Bronchial epithelial cell (primary cell): ENCODE results near the gene CCSAP. TPM values are rescaled to one million over a fixed set of nuclear protein-coding genes. Genes with fewer than 3 reads are reported as not detected.

ENCODE experiments used
- DNase-seq: peaks from one replicate; pipeline ENCODE4 v3.0.0-alpha.2; 2010; ENCODE audit warnings: low read depth
- FAIRE-seq: peaks from 2 replicates; lab custom pipeline; 2011; peaks lifted over from hg19 to GRCh38; lab: Jason Lieb, UNC
- H3K27me3 ChIP-seq: 2 replicates; pipeline ENCODE4 v1.5.1; 2011; ENCODE audit warnings: low read length; ENCODE audit not compliant: control insufficient read depth, insufficient read depth
- H3K36me3 ChIP-seq: 2 replicates; pipeline ENCODE4 v1.5.1; 2011; ENCODE audit warnings: low read length; ENCODE audit not compliant: control insufficient read depth, insufficient read depth
- H3K4me3 ChIP-seq: 2 replicates; pipeline ENCODE4 v1.5.1; 2011; ENCODE audit warnings: mild to moderate bottlenecking, low read depth, low read length, control low read depth
- CTCF ChIP-seq: IDR thresholded peaks from 2 replicates; pipeline ENCODE4 v1.5.1; 2011; ENCODE audit warnings: mild to moderate bottlenecking, moderate library complexity, low read length, control low read depth, inconsistent platforms; ENCODE audit not compliant: insufficient read depth, severe bottlenecking
- total RNA-seq: library from RNA; depleted of rRNA; stranded (reverse); fragments of >200 nt; gene quantifications from 2 replicates; pipeline ENCODE4 v1.2.1, GENCODE V29; 2014

Gene CCSAP
- total RNA-seq, 1 donor from 2014 or later, result 7.6 TPM

- no peaks in the 10 kb centered on the region for H3K36me3 ChIP-seq
- DNase-seq (no peak), FAIRE-seq (no peak)
- H3K27me3 ChIP-seq, result no peaks in the 10 kb centered on the region
- TF ChIP-seq CTCF, result no peak
- H3K4me3 ChIP-seq, result no peak overlapping the region
These were observed 60.5 kb downstream of the CCSAP start for GRCh38 chr1:229282295-229282823.

GRCh38 chr1:229281339-229281926, 61.4 kb downstream of the CCSAP start:
- FAIRE-seq (no peak), DNase-seq (no peak)
- TF ChIP-seq CTCF, result no peak
- Histone ChIP-seq H3K36me3 (peaks cover 3% of the 10 kb centered on the region), H3K27me3 (no peaks in the 10 kb centered on the region), H3K4me3 (no peak overlapping the region)

DNA sequence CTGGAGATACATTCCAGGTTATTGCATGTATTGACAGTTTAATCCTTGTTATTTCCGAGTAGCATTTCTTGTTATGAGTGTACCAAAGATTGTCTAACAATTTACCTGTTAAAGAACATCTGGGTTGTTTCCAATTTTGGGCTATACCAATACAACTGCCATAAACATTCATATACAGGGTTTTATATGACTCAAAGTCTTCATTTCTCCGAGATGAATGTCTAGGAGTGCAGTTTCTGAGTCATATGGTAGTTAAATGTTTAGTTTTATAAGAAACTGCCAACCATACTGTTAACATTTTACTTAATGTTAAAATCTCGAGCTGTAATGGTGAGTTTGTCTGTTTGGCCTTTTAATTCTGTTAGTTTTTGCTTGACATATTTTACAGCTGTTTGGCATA, 61.9 kb downstream of the CCSAP start:
- peak; percentile 63 for DNase-seq

GRCh38 chr1:229280037-229280828, 62.6 kb downstream of the CCSAP start:
- no peak overlapping the region for H3K4me3 ChIP-seq
- no peaks in the 10 kb centered on the region for H3K27me3 ChIP-seq
- FAIRE-seq (no peak), DNase-seq (no peak)
- TF ChIP-seq CTCF, result no peak
- H3K36me3 ChIP-seq, result peaks cover 3% of the 10 kb centered on the region

More for the DNA sequence above, 61.9 kb downstream of the CCSAP start:
- H3K4me3 ChIP-seq, result no peak overlapping the region
- FAIRE-seq, result no peak
- H3K36me3 ChIP-seq, result peaks cover 3% of the 10 kb centered on the region
- no peaks in the 10 kb centered on the region for H3K27me3 ChIP-seq
- TF ChIP-seq CTCF, result no peak

DNA sequence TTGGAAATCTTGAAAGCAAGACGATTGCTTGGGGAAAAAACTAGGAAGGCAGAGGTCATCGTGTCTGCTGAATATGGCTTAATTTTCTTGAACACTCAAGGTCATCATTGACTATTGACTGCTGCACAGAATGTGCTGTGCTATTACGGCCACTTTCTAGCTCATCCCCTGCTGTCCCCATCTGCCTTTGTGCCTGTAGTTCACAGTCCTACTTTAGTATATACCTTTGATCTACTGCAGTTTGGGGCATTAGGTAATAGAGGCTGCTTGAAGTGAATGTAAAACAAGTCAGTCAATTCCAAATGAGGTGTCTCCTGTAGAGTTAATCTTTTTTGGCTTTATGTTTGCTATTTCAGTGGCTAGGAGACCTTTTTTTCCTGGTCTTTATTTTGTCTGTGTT, 63.6 kb downstream of the CCSAP start:
- Histone ChIP-seq H3K36me3 (peaks cover 3% of the 10 kb centered on the region), H3K4me3 (no peak overlapping the region), H3K27me3 (no peaks in the 10 kb centered on the region)
- FAIRE-seq (no peak), DNase-seq (no peak)
- TF ChIP-seq CTCF, result no peak
